ENCODE measurements around the gene GMEB2.
"Not testable (repeated sequence)": the region's sequence is repeated elsewhere in the genome, so short reads cannot be mapped to it uniquely, and the experiment has no call there.

Gene GMEB2

DNA sequence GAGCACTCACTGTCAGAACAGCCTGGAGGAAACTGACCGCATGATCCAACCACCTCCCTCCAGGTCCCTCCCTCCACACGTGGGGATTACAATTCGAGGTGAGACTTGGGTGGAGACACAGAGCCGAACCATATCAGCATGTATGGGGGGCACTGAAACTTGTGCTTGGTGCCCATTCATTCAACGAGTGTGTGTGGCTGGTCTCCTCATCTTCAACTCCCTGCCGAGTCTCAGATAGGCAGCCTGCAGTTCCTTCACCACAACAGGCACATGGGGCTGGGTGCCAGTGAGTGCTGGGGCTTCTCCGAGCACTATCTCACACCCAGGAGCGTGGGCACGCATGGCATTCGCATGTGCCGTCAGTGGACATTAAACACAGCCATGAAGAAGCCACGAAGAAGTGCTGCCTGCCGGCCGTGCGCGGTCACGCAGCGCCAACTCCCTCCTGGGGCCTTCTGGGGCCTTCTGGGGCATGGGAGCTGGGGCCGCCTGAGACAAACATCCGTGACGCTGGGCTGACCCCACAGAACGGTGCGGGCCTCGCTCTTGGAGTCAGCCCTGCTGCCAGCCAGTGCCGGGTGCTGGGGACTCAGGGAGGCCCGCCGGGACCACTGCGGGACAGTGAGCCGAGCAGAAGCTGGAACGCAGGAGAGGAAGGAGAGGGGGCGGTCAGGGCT is 30.5 kb upstream of the GMEB2 start:
- DNase-seq: no peak

- no peak for DNase-seq
These were observed 29.6 kb upstream of the GMEB2 start for GRCh38 chr20:63656451-63656850.

DNA sequence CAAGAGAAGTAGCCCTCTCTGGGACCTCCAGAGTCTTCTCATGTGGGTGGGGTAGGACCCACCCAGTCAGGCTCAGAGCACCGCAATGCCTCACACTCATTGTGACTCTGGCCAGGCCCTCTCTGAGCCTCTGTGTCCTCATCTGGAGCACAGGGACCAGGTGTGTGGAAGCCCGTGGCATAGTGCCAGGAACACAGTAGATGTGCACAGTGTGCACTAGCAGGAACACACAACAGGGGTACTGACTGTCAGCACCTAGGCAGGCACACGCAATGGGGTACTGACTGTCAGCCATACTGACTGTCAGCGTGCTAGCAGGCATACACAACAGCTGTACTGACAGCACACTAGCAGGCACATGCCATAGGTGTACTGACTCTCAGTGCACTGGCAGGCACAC is 28.3 kb upstream of the GMEB2 start:
- no peak for DNase-seq

DNA sequence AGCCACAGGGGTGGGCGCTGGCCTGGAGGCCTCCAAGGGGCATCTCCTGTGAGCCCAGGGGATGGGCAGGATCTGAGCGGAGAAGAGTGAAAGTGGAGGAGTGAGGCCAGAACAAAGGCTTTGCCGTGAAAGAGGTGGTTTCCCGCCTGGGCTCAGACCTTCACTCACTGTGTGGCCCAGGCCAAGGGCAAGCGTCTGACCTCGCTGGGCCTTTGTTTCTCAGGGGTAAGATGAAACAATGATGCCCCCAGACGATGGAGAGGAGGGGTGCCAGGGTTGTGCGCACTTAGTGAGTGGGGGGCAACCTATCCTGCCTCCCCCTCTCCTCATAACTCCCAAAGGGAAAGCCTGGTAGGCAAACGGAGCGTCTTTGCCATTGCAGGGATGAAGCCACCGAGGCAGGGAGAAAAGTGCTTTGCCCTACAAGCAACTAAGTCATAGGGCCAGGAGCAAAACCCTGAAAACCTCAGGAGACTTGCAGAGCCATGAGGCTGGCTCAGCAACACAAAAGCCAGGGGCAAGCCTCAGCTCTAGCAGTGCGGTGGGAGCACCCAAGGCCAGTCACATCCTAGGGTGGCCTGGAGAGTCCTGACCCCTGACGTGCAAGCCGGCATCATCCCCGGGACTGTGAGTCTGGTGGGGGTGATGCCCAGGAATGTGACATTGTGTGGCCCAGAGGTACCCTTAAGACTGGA is 27.2 kb upstream of the GMEB2 start:
- no peak for DNase-seq

DNA sequence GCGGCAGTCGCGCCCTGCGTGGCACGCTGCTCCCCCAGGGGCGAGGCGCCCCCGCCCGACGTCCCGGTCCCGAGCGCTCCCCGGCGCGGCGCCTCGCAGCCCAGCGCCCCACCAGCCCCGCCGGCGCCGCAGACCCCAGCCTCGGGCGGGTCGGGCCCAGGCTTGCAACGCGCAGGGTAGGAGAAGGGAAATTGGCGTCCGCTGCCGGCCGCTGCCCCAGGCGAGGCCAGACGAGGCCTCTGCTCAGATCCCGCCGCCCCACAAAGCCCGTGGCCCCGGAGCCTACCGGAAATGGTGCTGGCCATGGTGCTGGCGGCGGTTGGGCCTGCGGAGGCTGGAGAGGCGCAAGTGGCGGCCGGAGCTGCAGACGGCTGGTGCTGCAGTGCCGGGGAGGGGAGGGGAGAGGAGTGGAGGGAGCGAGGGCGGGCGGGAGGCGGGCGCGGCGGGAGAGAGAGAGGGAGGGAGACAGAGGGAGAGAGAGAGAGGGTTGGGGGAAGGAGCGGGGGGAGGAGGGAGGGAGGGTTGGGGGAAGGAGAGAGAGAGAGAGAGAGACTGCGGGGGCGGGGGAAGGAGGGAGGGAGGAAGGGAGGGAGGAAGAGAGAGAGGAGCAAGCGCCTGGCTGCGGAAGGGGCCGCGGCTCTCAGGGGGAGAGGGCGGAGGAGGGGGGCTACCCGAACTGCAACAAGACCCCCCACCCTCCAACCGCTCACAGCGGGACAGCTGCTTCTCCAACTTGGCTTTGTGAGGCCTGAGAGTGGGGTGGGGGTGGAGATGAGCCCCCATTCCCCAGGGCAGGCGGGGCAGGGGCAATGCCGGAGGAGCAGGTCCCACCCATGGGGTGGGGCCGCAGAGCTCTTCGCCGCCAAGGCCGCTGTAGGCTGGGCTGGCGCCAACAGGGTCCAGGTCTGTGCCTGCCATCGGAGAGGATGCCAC is 26.4 kb upstream of the GMEB2 start, which contains the start of gene STMN3:
Gene STMN3, minus strand, starts transcription at position 384 of the 933 bp plus-strand sequence. Its CDS starts 79 bp downstream, at position 305.
- peak; percentile 91 for DNase-seq

DNA sequence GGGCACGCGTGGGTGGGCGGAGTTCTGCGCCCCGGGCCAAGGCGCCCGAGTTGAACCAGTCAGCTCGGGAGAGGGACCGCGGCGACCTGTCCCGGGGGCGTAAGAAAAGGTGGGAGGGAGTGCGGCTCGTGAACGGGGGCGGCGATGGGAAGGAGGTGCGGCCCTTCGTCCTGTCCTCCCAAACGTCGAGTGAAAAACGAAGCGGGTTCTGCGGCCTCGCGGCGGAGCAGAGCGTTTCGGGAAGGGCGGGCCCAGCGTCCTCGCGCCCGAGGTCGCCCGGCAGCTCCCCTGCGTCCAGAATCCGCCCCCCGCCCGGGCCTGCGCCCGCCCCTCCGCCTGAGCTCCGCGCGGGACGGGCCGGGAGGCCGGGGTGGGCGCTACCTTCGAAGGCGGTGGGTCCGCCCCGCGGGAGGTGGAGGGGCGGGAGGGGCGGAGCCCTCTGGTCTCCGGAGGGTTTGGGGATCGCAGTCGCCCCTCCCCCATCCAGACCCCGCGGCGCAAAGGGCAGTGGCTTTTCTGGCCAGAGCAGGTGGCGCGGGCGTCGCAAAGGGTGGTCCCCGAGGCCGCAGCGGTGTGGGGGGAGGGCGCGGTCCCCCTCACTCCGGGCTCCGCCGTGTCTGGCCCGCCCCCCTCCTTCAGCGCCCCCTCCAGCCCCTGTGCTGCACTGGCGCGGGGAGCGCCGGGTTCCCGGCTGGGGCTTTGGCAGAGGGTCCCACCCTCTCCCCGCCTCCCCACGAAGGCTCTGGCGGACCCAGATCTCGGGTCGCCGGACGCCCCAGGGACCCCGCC is 25.5 kb upstream of the GMEB2 start:
- DNase-seq: peak; percentile 20

GRCh38 chr20:63651942-63652191 is 25.0 kb upstream of the GMEB2 start:
- no peak for DNase-seq

- not testable (repeated sequence) for DNase-seq
These were observed 23.6 kb upstream of the GMEB2 start for GRCh38 chr20:63650486-63650885.

DNA sequence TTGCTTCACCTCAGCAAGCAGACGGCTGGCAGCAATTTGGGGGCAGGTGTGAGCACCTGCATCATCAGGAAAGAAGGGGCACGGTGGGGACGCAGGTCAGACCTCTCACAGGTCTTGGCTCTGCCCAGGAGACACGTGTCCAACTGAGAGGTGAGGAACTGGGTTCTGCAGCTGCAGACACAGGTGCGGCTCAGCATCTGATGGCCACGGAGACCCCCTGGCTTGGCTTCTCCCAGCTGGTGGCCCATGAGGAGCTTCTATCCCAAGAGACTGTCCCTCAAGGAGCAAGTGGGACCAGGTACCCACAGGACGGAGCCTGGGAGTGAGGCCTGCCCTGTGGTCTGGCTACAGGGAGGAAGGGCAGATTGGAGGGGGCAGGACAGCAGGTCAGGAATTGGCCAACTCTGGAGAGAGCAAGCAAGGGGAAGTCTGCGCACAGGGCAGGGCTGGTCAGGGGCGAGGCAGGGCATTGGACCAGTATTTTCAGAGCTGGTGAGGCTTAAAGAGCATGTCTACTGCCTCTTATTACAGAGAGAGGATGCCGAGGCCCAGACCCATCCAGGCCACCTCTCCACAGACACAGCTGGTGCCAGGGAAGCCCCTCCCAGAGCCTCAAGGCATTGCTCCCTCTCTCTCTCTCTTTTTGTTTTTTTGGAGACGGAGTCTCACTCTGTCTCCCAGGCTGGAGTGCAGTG is 22.1 kb upstream of the GMEB2 start:
- DNase-seq: no peak

- DNase-seq: no peak
These were observed 21.3 kb upstream of the GMEB2 start for GRCh38 chr20:63648190-63648589.

GRCh38 chr20:63645218-63645617 is 18.3 kb upstream of the GMEB2 start:
- no peak for DNase-seq

DNA sequence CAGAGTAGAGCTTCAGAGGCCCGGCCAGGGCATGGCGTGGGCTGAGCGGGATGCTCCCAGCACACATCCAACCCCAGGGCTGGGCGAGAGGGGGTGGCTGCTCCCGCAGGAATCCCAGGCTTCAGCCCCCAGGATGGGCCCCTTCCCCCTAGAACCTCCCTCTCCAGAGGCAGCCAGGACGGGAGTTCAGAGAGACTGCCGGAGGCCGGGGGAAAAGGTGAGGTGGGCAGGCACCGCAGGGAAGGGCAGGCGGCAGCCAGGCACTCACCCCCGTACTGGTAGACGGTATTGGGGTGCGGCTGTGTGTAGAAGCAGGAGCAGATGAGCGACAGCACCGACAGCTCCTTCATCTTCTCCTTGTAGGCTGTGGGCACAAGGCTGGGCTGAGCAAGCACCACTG is 17.0 kb upstream of the GMEB2 start:
- DNase-seq: no peak

DNA sequence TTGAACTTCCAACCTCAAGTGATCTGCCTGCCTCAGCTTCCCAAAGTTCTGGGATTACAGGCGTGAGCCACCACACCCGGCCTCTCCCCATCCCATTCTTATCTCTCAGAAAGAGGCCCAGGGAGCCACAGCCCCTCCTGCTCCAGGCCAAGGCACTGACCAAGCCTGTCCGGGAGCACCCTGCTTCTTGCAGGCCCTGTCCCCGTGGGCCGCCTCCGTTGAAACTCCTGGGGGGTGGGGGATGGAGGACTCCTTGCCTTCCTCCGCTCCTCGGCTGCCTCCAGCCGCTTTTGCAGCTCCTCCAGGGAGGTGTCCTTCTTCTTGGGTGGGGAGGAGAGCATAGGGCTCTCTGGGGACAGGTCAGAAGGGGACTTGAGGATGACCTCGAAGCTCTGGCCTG is 16.6 kb upstream of the GMEB2 start:
- DNase-seq: no peak

DNA sequence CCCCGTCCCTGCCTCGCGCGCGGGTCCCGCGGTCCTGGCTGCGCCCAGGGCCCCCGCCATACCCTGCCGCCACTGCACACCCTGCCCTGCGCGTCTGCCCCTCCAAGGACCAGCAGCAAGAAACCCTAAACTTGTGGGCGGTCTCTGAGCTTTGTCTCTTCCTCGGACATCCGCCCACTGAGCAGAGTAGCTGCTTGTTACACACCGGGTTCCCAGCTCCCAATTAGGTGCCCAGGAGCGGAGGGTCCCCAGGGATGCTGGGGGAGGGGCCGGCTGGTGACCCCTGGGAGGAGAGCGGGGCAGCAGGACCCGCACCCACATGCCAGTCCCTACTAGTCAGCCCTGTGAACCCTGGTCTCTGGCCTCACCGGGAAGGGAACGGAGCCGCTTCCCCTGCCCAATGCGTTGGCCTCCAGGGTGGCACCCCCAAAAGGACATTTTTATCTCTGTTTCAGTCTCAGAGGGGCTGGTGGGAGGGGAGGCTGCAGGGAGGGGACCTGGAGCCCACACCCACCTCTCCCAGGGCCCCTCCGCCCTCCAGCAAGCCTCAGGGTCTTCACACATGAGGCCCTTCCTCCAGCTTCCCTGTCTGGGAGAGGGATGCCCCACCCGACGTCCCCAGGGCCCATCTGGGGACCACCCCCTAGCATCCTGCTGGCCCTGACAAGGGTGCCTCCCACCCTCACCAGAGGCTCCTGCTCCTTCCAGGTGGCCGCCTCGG is 15.8 kb upstream of the GMEB2 start:
- DNase-seq: no peak

- DNase-seq: peak; percentile 71
These were observed 15.1 kb upstream of the GMEB2 start for GRCh38 chr20:63641792-63642523.

- no peak for DNase-seq
These were observed 14.4 kb upstream of the GMEB2 start for GRCh38 chr20:63641146-63641791.

DNA sequence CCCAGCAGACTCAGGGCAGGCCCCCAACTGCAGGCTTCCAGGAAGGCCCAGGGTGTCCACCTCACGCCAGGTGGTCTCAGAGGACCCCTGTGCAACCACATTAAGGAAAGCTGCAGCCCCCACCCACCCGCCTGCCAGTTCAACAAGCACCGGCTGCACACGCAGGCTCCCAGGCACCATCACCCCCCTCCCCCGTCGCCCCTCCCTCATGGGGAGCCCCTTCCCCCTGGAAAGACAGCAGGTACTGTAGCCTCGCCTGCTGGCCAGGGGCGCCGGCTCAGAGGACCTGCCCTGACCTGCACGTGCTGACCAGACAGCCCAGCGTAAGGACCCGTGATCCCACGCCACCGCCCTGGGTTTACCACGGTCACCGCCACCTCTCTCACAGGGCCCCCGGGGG is 13.8 kb upstream of the GMEB2 start:
- DNase-seq: not testable (repeated sequence)

DNA sequence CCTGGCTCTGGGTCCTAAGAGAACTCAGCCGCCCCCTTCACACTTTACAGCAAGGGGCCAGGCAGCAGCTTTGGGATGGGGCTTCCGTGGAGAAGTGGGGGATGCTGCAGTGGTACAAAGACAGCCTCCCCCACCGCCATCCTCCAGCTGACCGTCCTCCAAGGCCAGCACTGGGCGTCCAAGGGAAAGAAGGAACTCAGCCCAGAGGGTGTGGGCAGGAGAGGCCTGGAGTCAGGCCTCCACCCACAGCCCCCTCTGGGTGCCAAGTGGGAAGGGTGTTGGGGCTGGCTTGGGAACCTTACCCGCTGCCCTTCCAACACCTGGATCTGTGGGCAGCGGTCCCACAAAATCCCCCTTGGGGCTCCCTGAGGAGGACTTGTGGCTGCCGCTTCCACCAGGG is 13.2 kb upstream of the GMEB2 start:
- DNase-seq: no peak

DNA sequence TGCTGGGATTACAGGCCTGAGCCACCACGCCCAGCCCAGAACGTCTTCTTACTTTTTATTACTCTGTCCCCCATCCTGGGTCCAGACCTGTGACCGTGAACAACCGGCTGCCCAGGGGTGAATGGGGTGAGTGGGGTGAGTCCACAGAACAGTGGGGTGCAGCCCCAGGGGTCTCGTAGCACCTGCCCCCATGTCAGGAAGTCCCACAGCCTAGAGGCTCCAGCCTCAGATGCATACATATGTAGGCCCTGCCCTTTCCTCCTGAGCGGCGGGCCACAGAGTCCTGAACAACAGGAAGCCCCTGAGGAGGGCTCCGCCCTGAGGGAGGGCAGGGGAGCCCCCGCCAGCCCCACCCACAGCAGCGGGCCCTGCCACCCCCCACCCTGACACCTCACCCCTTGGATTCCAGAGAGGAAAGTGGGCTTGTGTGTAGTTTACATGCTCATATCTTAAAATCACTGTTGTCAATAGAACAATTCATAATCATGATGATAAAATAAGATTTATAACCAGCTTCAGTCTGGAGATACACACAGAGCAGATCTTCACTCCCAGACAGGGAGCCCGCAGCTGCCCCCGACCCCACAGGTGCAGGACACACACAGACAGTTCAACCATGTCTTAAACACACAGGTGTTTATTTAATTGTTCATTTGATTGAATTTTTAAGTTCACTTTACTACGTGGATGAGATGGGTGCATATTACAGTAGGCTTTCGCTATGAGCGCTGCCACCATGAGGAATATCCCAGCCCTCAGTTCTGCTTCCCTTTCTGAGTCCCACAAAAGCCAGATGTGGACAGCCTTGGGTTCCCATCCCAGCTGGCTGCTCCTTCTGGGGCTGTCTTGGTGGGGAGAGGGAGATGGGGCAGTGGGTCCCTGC is 12.4 kb upstream of the GMEB2 start:
- DNase-seq: no peak

All from fibroblast of skin of abdomen (primary cell).